ENCODE measurements around the gene ZBTB4. TPM values are rescaled to one million over a fixed set of nuclear protein-coding genes. Genes with fewer than 3 reads are reported as not detected.

ZBTB4 gene
- polyA plus RNA-seq, 1 donor, result 65.6 TPM

- no peak overlapping the region for H3K4me3 ChIP-seq (ENCODE audit: low read length)
- no peaks in the 10 kb centered on the region for H3K36me3 ChIP-seq (ENCODE audit: control insufficient read depth, insufficient read depth, low read length)
- no peaks in the 10 kb centered on the region for H3K27me3 ChIP-seq (ENCODE audit: control insufficient read depth, insufficient read depth, low read length)
- no peaks in the 10 kb centered on the region for H3K4me1 ChIP-seq (ENCODE audit: control insufficient read depth, insufficient read depth, low read length)
- H3K9me3 ChIP-seq (ENCODE audit: control insufficient read depth, low read depth, low read length), result peaks cover 2% of the 10 kb centered on the region
- H3K27ac ChIP-seq (ENCODE audit: low read length), result no peak overlapping the region
- no CpG with 5 or more reads among the region's 16 CpGs for WGBS (ENCODE audit: insufficient coverage, low lambda C conversion rate)
- no peak for DNase-seq
Observed at GRCh38 chr17:7421186-7421585, 58.2 kb downstream of the ZBTB4 start.

GRCh38 chr17:7419819-7420610 is 59.4 kb downstream of the ZBTB4 start, which contains the start of gene SPEM1:
TSS of gene SPEM1 (plus strand) at chr17:7420324. CDS start at chr17:7420385, 61 bp downstream.
- Histone ChIP-seq H3K9me3 (ENCODE audit: control insufficient read depth, low read depth, low read length) (peaks cover 2% of the 10 kb centered on the region), H3K36me3 (ENCODE audit: control insufficient read depth, insufficient read depth, low read length) (no peaks in the 10 kb centered on the region), H3K27ac (ENCODE audit: low read length) (no peak within 1 kb of the TSS), H3K4me1 (ENCODE audit: control insufficient read depth, insufficient read depth, low read length) (no peaks in the 10 kb centered on the region), H3K27me3 (ENCODE audit: control insufficient read depth, insufficient read depth, low read length) (no peaks in the 10 kb centered on the region), H3K4me3 (ENCODE audit: low read length) (no peak within 1 kb of the TSS)
- no CpG with 5 or more reads among the region's 17 CpGs for whole genome bisulfite sequencing (ENCODE audit: insufficient coverage, low lambda C conversion rate)
- no peak for DNase-seq

- WGBS (ENCODE audit: insufficient coverage, low lambda C conversion rate), result no CpG with 5 or more reads among the region's 18 CpGs
- Histone ChIP-seq H3K36me3 (ENCODE audit: control insufficient read depth, insufficient read depth, low read length) (no peaks in the 10 kb centered on the region), H3K4me1 (ENCODE audit: control insufficient read depth, insufficient read depth, low read length) (no peaks in the 10 kb centered on the region), H3K27me3 (ENCODE audit: control insufficient read depth, insufficient read depth, low read length) (no peaks in the 10 kb centered on the region), H3K27ac (ENCODE audit: low read length) (no peak overlapping the region), H3K4me3 (ENCODE audit: low read length) (no peak overlapping the region), H3K9me3 (ENCODE audit: control insufficient read depth, low read depth, low read length) (peaks cover 2% of the 10 kb centered on the region)
- no peak for DNase-seq
Observed at GRCh38 chr17:7418472-7419152, 60.8 kb downstream of the ZBTB4 start.

GRCh38 chr17:7417056-7417655 is 62.3 kb downstream of the ZBTB4 start:
- DNase-seq, result no peak
- Histone ChIP-seq H3K27me3 (ENCODE audit: control insufficient read depth, insufficient read depth, low read length) (no peaks in the 10 kb centered on the region), H3K27ac (ENCODE audit: low read length) (no peak overlapping the region), H3K9me3 (ENCODE audit: control insufficient read depth, low read depth, low read length) (peaks cover 2% of the 10 kb centered on the region), H3K4me3 (ENCODE audit: low read length) (no peak overlapping the region), H3K4me1 (ENCODE audit: control insufficient read depth, insufficient read depth, low read length) (no peaks in the 10 kb centered on the region), H3K36me3 (ENCODE audit: control insufficient read depth, insufficient read depth, low read length) (no peaks in the 10 kb centered on the region)
- no CpG with 5 or more reads among the region's 54 CpGs for WGBS (ENCODE audit: insufficient coverage, low lambda C conversion rate)

GRCh38 chr17:7416323-7416722 is 63.1 kb downstream of the ZBTB4 start:
- H3K36me3 ChIP-seq (ENCODE audit: control insufficient read depth, insufficient read depth, low read length), result no peaks in the 10 kb centered on the region
- no peaks in the 10 kb centered on the region for H3K4me1 ChIP-seq (ENCODE audit: control insufficient read depth, insufficient read depth, low read length)
- no peak for DNase-seq
- WGBS (ENCODE audit: insufficient coverage, low lambda C conversion rate), result 61% methylated on average over 2 of the region's 6 CpGs
- no peaks in the 10 kb centered on the region for H3K27me3 ChIP-seq (ENCODE audit: control insufficient read depth, insufficient read depth, low read length)
- H3K27ac ChIP-seq (ENCODE audit: low read length), result no peak overlapping the region
- H3K9me3 ChIP-seq (ENCODE audit: control insufficient read depth, low read depth, low read length), result peaks cover 2% of the 10 kb centered on the region
- H3K4me3 ChIP-seq (ENCODE audit: low read length), result no peak overlapping the region

- Histone ChIP-seq H3K36me3 (ENCODE audit: control insufficient read depth, insufficient read depth, low read length) (no peaks in the 10 kb centered on the region), H3K4me1 (ENCODE audit: control insufficient read depth, insufficient read depth, low read length) (no peaks in the 10 kb centered on the region), H3K4me3 (ENCODE audit: low read length) (no peak overlapping the region), H3K9me3 (ENCODE audit: control insufficient read depth, low read depth, low read length) (no peaks in the 10 kb centered on the region), H3K27me3 (ENCODE audit: control insufficient read depth, insufficient read depth, low read length) (peaks cover 2% of the 10 kb centered on the region), H3K27ac (ENCODE audit: low read length) (no peak overlapping the region)
- no CpG with 5 or more reads among the region's 23 CpGs for WGBS (ENCODE audit: insufficient coverage, low lambda C conversion rate)
- no peak for DNase-seq
Observed at GRCh38 chr17:7415784-7416183, 63.6 kb downstream of the ZBTB4 start.

- no peak for DNase-seq
- WGBS (ENCODE audit: insufficient coverage, low lambda C conversion rate), result no CpG with 5 or more reads among the region's 14 CpGs
- peaks cover 7% of the 10 kb centered on the region for H3K27me3 ChIP-seq (ENCODE audit: control insufficient read depth, insufficient read depth, low read length)
- no peak overlapping the region for H3K4me3 ChIP-seq (ENCODE audit: low read length)
- H3K27ac ChIP-seq (ENCODE audit: low read length), result no peak overlapping the region
- no peaks in the 10 kb centered on the region for H3K9me3 ChIP-seq (ENCODE audit: control insufficient read depth, low read depth, low read length)
- peaks cover 3% of the 10 kb centered on the region for H3K36me3 ChIP-seq (ENCODE audit: control insufficient read depth, insufficient read depth, low read length)
- no peaks in the 10 kb centered on the region for H3K4me1 ChIP-seq (ENCODE audit: control insufficient read depth, insufficient read depth, low read length)
Observed at GRCh38 chr17:7414837-7415236, 64.6 kb downstream of the ZBTB4 start.

- Histone ChIP-seq H3K4me1 (ENCODE audit: control insufficient read depth, insufficient read depth, low read length) (no peaks in the 10 kb centered on the region), H3K9me3 (ENCODE audit: control insufficient read depth, low read depth, low read length) (no peaks in the 10 kb centered on the region), H3K36me3 (ENCODE audit: control insufficient read depth, insufficient read depth, low read length) (peaks cover 7% of the 10 kb centered on the region), H3K4me3 (ENCODE audit: low read length) (no peak overlapping the region), H3K27me3 (ENCODE audit: control insufficient read depth, insufficient read depth, low read length) (peaks cover 21% of the 10 kb centered on the region), H3K27ac (ENCODE audit: low read length) (no peak overlapping the region)
- no peak for DNase-seq
- no CpG with 5 or more reads among the region's 6 CpGs for WGBS (ENCODE audit: insufficient coverage, low lambda C conversion rate)
Observed at GRCh38 chr17:7413346-7413985, 66.0 kb downstream of the ZBTB4 start.

- Histone ChIP-seq H3K27me3 (ENCODE audit: control insufficient read depth, insufficient read depth, low read length) (peaks cover 35% of the 10 kb centered on the region), H3K4me3 (ENCODE audit: low read length) (no peak overlapping the region)
- no peak for DNase-seq
Observed at GRCh38 chr17:7411427-7411750, 68.0 kb downstream of the ZBTB4 start.

GRCh38 chr17:7410634-7411426 is 68.6 kb downstream of the ZBTB4 start:
- H3K27ac ChIP-seq (ENCODE audit: low read length), result no peak overlapping the region
- 71% methylated on average over 1 of the region's 25 CpGs for WGBS (ENCODE audit: insufficient coverage, low lambda C conversion rate)
- no peaks in the 10 kb centered on the region for H3K9me3 ChIP-seq (ENCODE audit: control insufficient read depth, low read depth, low read length)
- peaks cover 7% of the 10 kb centered on the region for H3K36me3 ChIP-seq (ENCODE audit: control insufficient read depth, insufficient read depth, low read length)
- peaks cover 41% of the 10 kb centered on the region for H3K27me3 ChIP-seq (ENCODE audit: control insufficient read depth, insufficient read depth, low read length)
- no peak for DNase-seq
- no peak overlapping the region for H3K4me3 ChIP-seq (ENCODE audit: low read length)
- H3K4me1 ChIP-seq (ENCODE audit: control insufficient read depth, insufficient read depth, low read length), result no peaks in the 10 kb centered on the region

More at GRCh38 chr17:7411427-7411750, 68.0 kb downstream of the ZBTB4 start:
- no CpG with 5 or more reads among the region's 8 CpGs for WGBS (ENCODE audit: insufficient coverage, low lambda C conversion rate)
- Histone ChIP-seq H3K4me1 (ENCODE audit: control insufficient read depth, insufficient read depth, low read length) (no peaks in the 10 kb centered on the region), H3K36me3 (ENCODE audit: control insufficient read depth, insufficient read depth, low read length) (peaks cover 7% of the 10 kb centered on the region), H3K27ac (ENCODE audit: low read length) (no peak overlapping the region), H3K9me3 (ENCODE audit: control insufficient read depth, low read depth, low read length) (no peaks in the 10 kb centered on the region)

Data from large intestine (tissue), 3 donors.